GM19035 (cell line): ENCODE results near the gene PLXDC2.

Experiments used
- ATAC-seq: cut with Tn5 transposase; IDR thresholded peaks from one replicate; pipeline ENCODE4 v1.9.1; 2021; ENCODE audit not compliant: unreplicated experiment

PLXDC2 gene

DNA sequence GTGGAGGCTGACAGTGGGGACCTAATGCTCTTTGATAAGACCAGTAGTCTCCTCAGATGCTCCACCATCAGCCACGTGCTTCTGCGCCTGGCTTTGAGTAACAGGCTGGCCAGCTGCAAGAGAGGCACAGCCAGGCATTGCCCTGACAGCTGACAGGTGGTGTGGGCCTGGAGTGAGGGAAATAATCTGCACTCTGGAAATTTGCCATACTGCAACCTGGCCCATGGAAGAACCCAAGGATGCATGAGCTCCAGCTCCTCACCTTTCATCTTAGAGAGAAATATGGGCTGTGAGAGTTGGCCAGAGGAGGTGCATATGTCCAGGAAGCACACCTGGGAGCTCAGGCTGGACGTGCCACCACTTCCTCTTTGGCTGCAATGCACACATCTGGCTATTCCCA, 118.9 kb downstream of the PLXDC2 start:
- ATAC-seq = no peak

GRCh38 chr10:19936289-19936688, 120.1 kb downstream of the PLXDC2 start:
- ATAC-seq = no peak

- no peak for ATAC-seq
Observed at GRCh38 chr10:19937989-19938388, 121.8 kb downstream of the PLXDC2 start.

- ATAC-seq = no peak
Observed at GRCh38 chr10:19941206-19941880, 125.1 kb downstream of the PLXDC2 start.

GRCh38 chr10:19944911-19945663, 128.9 kb downstream of the PLXDC2 start:
- no peak for ATAC-seq

DNA sequence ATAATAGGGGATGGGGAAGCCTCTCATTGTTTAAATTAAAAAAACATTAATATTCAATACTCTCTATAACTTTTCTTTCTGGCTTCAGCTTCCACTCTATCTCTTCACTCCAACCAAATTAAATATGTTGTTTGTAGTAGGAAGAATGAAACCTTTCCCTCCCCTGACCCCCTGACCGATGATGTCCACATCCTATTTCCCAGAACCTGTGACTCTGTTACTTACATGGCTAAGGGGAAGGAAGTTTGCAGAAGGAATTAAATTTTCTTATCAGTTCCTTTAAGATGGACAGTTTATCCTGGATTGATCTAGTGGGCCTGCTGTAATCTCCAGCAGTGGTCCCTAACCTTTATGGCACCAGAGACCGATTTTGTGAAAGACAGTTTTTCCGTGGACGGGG, 130.0 kb downstream of the PLXDC2 start:
- ATAC-seq = no peak

GRCh38 chr10:19946791-19947190, 130.6 kb downstream of the PLXDC2 start:
- ATAC-seq = no peak

DNA sequence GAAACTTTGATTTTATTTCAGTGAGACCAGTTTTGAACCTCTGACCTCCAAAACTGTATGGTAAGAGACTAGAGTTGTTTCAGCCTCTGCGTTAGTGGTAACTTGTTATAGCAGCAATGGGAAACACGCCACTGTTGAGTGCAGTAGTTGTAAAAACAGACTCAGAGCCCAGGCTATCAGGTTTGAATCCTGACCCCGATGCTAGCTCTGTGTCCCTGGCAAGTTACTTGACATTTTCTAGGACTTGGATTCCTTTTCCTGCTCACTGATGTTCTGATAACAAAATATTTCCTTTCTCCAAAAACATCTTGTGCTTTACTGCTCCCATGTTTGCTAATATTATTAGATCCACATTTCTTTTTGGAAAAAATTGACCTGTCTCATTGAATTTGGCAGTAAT, 131.0 kb downstream of the PLXDC2 start:
- no peak for ATAC-seq

DNA sequence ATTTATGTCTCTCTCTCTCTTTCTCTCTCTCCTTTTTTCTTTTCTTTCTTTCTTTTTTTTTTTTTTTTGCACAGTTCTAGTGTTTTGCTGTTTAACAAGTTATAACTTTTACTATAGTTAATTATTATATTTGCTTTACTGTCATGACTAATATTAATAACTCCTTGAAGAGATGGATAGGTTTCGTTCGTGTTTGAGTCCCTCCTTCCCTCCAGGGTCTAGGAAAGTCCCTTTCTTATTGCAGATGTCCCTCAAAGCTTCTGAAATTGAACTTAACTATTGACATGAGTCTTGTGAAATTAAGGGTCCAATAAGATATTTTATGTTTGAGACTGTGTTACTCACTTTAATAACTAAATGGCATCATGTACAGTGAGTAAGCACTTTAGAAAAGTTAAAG, 131.4 kb downstream of the PLXDC2 start:
- ATAC-seq = no peak

GRCh38 chr10:19952224-19953010, 136.2 kb downstream of the PLXDC2 start:
- ATAC-seq = no peak

GRCh38 chr10:19954601-19955000, 138.4 kb downstream of the PLXDC2 start:
- ATAC-seq = no peak

DNA sequence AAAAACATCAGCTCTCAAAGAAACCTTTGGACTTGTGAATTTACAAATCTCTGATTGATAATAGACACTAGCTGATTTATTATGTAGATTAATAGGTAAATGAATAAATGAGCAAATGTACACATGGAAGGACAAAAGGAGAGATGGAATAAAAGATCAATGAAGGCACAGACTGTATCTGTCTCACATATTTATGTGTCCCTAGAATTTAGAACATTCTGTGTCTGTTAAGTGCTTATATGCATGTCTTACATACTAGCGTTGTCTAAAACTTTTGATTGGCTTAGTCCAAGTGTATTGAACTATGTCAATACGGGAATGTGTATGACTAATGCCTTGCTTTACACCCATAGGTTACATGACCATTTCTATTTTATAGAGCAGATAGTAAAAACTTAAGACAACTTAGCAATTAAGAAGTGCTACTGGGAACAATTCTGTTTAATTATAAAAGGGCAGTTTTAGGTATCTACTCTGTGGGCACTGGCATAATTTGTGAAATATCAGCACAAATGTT, 140.3 kb downstream of the PLXDC2 start:
- ATAC-seq = no peak

- ATAC-seq = no peak
Observed at GRCh38 chr10:19958787-19959186, 142.6 kb downstream of the PLXDC2 start.

GRCh38 chr10:19961076-19962053, 145.1 kb downstream of the PLXDC2 start:
- ATAC-seq = no peak

GRCh38 chr10:19964625-19965024, 148.4 kb downstream of the PLXDC2 start:
- ATAC-seq = no peak

GRCh38 chr10:19966751-19967150, 150.5 kb downstream of the PLXDC2 start:
- no peak for ATAC-seq

DNA sequence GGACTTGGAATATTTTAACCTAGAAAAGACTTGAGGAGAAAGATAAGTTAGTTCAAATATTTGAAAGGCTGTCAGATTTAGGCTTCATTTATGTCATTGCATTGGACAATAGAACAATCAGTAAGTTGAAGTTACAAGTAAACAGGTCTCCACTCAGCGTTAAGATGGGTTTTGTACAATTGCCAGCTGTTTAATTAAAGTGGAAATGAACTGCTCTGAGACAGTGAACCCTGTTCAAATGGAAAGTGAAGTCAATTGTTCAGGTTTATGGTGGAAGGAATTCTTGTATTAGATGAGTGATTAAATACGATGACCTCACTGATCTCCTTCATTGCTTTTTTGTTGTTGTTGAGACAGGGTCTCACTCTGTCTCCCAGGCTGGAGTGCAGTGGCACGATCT, 151.7 kb downstream of the PLXDC2 start:
- ATAC-seq = no peak

DNA sequence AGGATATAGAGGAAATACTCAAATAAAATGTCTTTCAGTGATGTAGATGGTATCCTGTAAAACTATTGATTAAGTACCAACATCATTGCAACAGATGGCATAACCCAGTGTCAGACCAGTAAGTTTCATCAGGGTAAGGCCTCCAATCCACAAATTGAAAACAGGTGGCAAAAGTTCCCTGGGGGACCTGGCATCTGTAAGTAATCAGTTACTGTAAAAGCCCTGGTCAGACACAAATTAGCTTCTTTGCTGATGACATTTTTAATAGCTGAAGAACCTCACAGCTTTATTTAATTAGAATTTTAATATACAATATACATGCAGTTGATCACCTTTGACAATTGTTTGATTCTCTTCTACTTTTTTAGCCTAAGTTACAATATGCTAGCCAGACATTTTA, 152.5 kb downstream of the PLXDC2 start:
- no peak for ATAC-seq

- no peak for ATAC-seq
Observed at GRCh38 chr10:19970256-19970655, 154.0 kb downstream of the PLXDC2 start.

DNA sequence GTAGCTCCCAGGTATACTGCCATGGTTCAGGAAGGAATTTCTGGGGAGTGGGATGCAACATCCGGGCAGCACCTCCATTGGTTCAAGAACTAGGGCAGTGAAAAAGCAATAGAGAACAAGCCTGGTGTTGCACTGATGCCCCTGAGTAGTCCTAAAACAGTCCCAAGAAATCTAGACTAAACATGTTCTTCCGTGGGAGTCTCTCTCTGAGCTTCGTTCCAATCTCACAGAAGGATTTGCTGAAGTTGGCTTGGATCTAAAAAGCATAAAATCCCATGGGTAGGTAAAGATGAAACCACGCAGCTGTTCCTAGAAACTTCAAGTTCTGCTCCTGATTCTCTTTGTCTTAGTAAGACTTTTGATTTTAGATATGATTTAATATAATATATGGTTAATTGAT, 154.5 kb downstream of the PLXDC2 start:
- no peak for ATAC-seq
